HCT116 (cell line): ENCODE measurements around the gene MTFR1L. TPM values are rescaled to one million over a fixed set of nuclear protein-coding genes. Genes with fewer than 3 reads are reported as not detected.

Source experiments
- ATAC-seq: fragments of 200-7000 bp; cut with Tn5 transposase; 2 replicates; pipeline ENCODE4 v1.9.1; 2020; ENCODE audit warnings: mild to moderate bottlenecking, moderate library complexity
- BruUV-seq: library from RNA; stranded (reverse); fragments of 400-500 nt; replicated peaks from 2 replicates; lab custom pipeline; 2021; lab: Mats Ljungman, UMichigan
- CTCF ChIA-PET: fragments of 300-600 bp; sonication (Branson Sonifier 250); formaldehyde crosslinking; loops from one replicate; lab custom pipeline; 2021; ENCODE audit warnings: antibody characterized with exemption; lab: Charles Lee
- POLR2A ChIA-PET: fragments of 300-600, 350-600 bp; sonication (Branson Sonifier 250); formaldehyde crosslinking; loops from one replicate; lab custom pipeline; 2021; ENCODE audit warnings: antibody characterized with exemption; lab: Charles Lee
- RAD21 ChIA-PET, 2 experiments: fragments of 300-600 bp; sonication (Branson Sonifier 250); formaldehyde crosslinking; loops; one replicate each; lab custom pipeline; 2023; ENCODE audit warnings: low total read pairs in 2 of 2; ENCODE audit not compliant: uncharacterized antibody in 2 of 2, unreplicated experiment in 2 of 2, low non-redundant PET in 1 of 2; lab: Charles Lee
- DNase-seq: peaks from one replicate; pipeline ENCODE4 v3.0.0-alpha.2; 2010; ENCODE audit warnings: low read depth, low spot score
- H2AFZ ChIP-seq: fragments of 200-600 bp; shearing (Covaris generic), sonication (generic); 2 replicates; pipeline ENCODE4 v1.6.1; 2017; ENCODE audit warnings: low read depth, mixed run types, mixed read lengths, antibody characterized with exemption, low read length; ENCODE audit not compliant: poor library complexity, severe bottlenecking
- H3K27ac ChIP-seq: 2 replicates; pipeline ENCODE4 v1.5.1; 2012; ENCODE audit warnings: low read depth, low read length
- H3K27me3 ChIP-seq: fragments of 200-600 bp; sonication (generic); 2 replicates; pipeline ENCODE4 v1.6.1; 2016; ENCODE audit warnings: mixed run types, low read length, mixed read lengths; ENCODE audit not compliant: insufficient read depth
- H3K36me3 ChIP-seq, 2 experiments: fragments of 200-500 bp in 1 of 2; fragments of 200-600 bp in 1 of 2; sonication (Bioruptor generic) in 1 of 2; sonication (generic) in 1 of 2; 2 replicates each; pipeline versions ENCODE4 v1.5.1 to v1.6.1; 2014 to 2016; ENCODE audit warnings: low read length in 2 of 2, inconsistent platforms in 1 of 2, mixed read lengths in 1 of 2, mixed run types in 1 of 2; ENCODE audit not compliant: insufficient read depth in 2 of 2, control insufficient read depth in 1 of 2
- H3K4me1 ChIP-seq, 2 experiments: fragments of 200-600 bp in 1 of 2; sonication (generic) in 1 of 2; 2 replicates each; pipeline versions ENCODE4 v1.5.1 to v1.6.1; 2012 to 2017; ENCODE audit warnings: low read length in 2 of 2, inconsistent platforms in 1 of 2, mild to moderate bottlenecking in 1 of 2, mixed read lengths in 1 of 2, mixed run types in 1 of 2, moderate library complexity in 1 of 2; ENCODE audit not compliant: insufficient read depth in 2 of 2, control insufficient read depth in 1 of 2
- H3K4me2 ChIP-seq: fragments of 200-600 bp; sonication (generic); 2 replicates; pipeline ENCODE4 v1.6.1; 2017; ENCODE audit warnings: mixed run types, low read length, mixed read lengths
- H3K4me3 ChIP-seq, 2 experiments: fragments of 200-600 bp in 1 of 2; sonication (generic) in 1 of 2; replicated peaks in 1 of 2; 2 replicates each; pipeline ENCODE4 v1.5.1; 2011 to 2016; ENCODE audit warnings: low read length in 2 of 2, control low read depth in 1 of 2, low read depth in 1 of 2, mild to moderate bottlenecking in 1 of 2, mixed read lengths in 1 of 2, mixed run types in 1 of 2
- H3K79me2 ChIP-seq: fragments of 200-600 bp; sonication (generic); 2 replicates; pipeline ENCODE4 v1.6.1; 2017; ENCODE audit warnings: mild to moderate bottlenecking, mixed run types, low read length, moderate library complexity, mixed read lengths; ENCODE audit not compliant: insufficient read depth
- H3K9ac ChIP-seq: fragments of 200-600 bp; sonication (generic); 2 replicates; pipeline ENCODE4 v1.6.1; 2016; ENCODE audit warnings: low read length, mixed read lengths
- H3K9me2 ChIP-seq: fragments of 200-600 bp; sonication (generic), shearing (Covaris generic); 2 replicates; pipeline ENCODE4 v1.6.1; 2017; ENCODE audit warnings: mixed run types, mild to moderate bottlenecking, moderate library complexity; ENCODE audit not compliant: insufficient read depth
- H3K9me3 ChIP-seq, 2 experiments: fragments of 200-500 bp in 1 of 2; fragments of 200-600 bp in 1 of 2; sonication (Bioruptor generic) in 1 of 2; sonication (generic) in 1 of 2; 2 replicates each; pipeline ENCODE4 v1.6.1; 2014 to 2017; ENCODE audit warnings: low read length in 2 of 2, mixed read lengths in 2 of 2, inconsistent platforms in 1 of 2, low read depth in 1 of 2, mild to moderate bottlenecking in 1 of 2, mixed run types in 1 of 2, moderate library complexity in 1 of 2; ENCODE audit not compliant: control insufficient read depth in 1 of 2, insufficient read depth in 1 of 2
- H4K20me1 ChIP-seq: fragments of 200-600 bp; sonication (generic), shearing (Covaris generic); 2 replicates; pipeline ENCODE4 v1.6.1; 2017; ENCODE audit warnings: mixed run types, mild to moderate bottlenecking, moderate library complexity; ENCODE audit not compliant: insufficient read depth
- ATF3 ChIP-seq: IDR thresholded peaks from 2 replicates; pipeline ENCODE4 v1.6.1; 2012
- CBX3 ChIP-seq: IDR thresholded peaks from 2 replicates; pipeline ENCODE4 v1.6.1; 2012; ENCODE audit warnings: low read depth
- CTCF ChIP-seq, 3 experiments: fragments of 200-600 bp in 1 of 3; sonication (generic) in 1 of 3; IDR thresholded peaks in 2 of 3; conservative IDR thresholded peaks in 1 of 3; 2 replicates each; pipeline ENCODE4 v1.5.1; 2012 to 2017; ENCODE audit warnings: low read depth in 2 of 3, low read length in 2 of 3, antibody characterized with exemption in 1 of 3, borderline replicate concordance in 1 of 3, control low read depth in 1 of 3, mild to moderate bottlenecking in 1 of 3, mixed read lengths in 1 of 3, mixed run types in 1 of 3, moderate library complexity in 1 of 3; ENCODE audit not compliant: insufficient read depth in 1 of 3
- ELF1 ChIP-seq: IDR thresholded peaks from 2 replicates; pipeline ENCODE4 v1.6.1; 2012; ENCODE audit warnings: low read depth, borderline replicate concordance
- JUND ChIP-seq: IDR thresholded peaks from 2 replicates; pipeline ENCODE4 v1.6.1; 2012
- MAX ChIP-seq: IDR thresholded peaks from 2 replicates; pipeline ENCODE4 v1.6.1; 2012
- POLR2AphosphoS5 ChIP-seq: IDR thresholded peaks from 2 replicates; pipeline ENCODE4 v1.6.1; 2011; ENCODE audit warnings: mild to moderate bottlenecking, low read depth, low read length, moderate library complexity
- SP1 ChIP-seq: IDR thresholded peaks from 2 replicates; pipeline ENCODE4 v1.6.1; 2012; ENCODE audit warnings: low read depth
- intact Hi-C: fragments of 100-400 bp; cut with micrococcal nuclease; formaldehyde crosslinking; loops from 2 replicates; pipeline ENCODE4 v1.10.0; 2022
- total RNA-seq: library from RNA; stranded (reverse); gene quantifications from one replicate; pipeline ENCODE4 v1.2.1, GENCODE V29; 2021; ENCODE audit not compliant: unreplicated experiment

MTFR1L gene
- total RNA-seq, 1 experiment from 2014 or later = 35.8 TPM

- no peak for TF ChIP-seq SP1
Measured at GRCh38 chr1:25854554-25854953, 34.8 kb downstream of the MTFR1L start (continued).

- Histone ChIP-seq H3K27ac (no peak overlapping the region), H4K20me1 (no peaks in the 10 kb centered on the region), H3K79me2 (peaks cover 72% of the 10 kb centered on the region), H3K27me3 (no peaks in the 10 kb centered on the region), H2AFZ (no peak overlapping the region), H3K36me3 (no peaks in the 10 kb centered on the region), H3K9me2 (no peaks in the 10 kb centered on the region), H3K9ac (no peak overlapping the region), H3K4me3 (no peak overlapping the region), H3K4me1 (peaks cover 19 to 39% of the 10 kb centered on the region in 2 experiments), H3K4me2 (no peak overlapping the region), H3K9me3 (no peaks in the 10 kb centered on the region)
- CTCF ChIA-PET = interaction anchor here (1.3 kb wide), 1 partner anchor 20 kb away, joined by 4 read pairs; no protein-coding TSS in a partner anchor
- TSS peak; percentile 21 for BruUV-seq
- ATAC-seq (no peak), DNase-seq (no peak)
- POLR2A ChIA-PET = interaction anchor here (0.7 to 1.1 kb wide), 2 partner anchors 10 to 37 kb away, joined by 3 read pairs; no protein-coding TSS in a partner anchor
- TF ChIP-seq CBX3 (no peak), ELF1 (no peak), MAX (no peak), JUND (no peak)
- intact Hi-C loops = no loop called here
- RAD21 ChIA-PET = no interaction called here
Measured at GRCh38 chr1:25856856-25857255, 37.1 kb downstream of the MTFR1L start.

GRCh38 chr1:25858494-25858893 lies 38.7 kb downstream of the MTFR1L start:
- no peak for DNase-seq
- ATAC-seq = peak; percentile 6
- Histone ChIP-seq H3K9me2 (no peaks in the 10 kb centered on the region), H3K4me1 (peaks cover 30 to 51% of the 10 kb centered on the region in 2 experiments), H3K36me3 (0 out of 4 replicates have a peak, but pooled peaks cover 0 to 6% of the 10 kb centered on the region in 2 experiments), H3K9me3 (no peaks in the 10 kb centered on the region), H3K9ac (peak overlapping the region; percentile 99), H3K79me2 (peaks cover 56% of the 10 kb centered on the region), H3K27me3 (no peaks in the 10 kb centered on the region), H4K20me1 (0 out of 2 replicates have a peak, but pooled peaks cover 3% of the 10 kb centered on the region), H3K27ac (peak overlapping the region; percentile 81), H3K4me3 (peak overlapping the region; percentile 97 to 99), H2AFZ (no peak overlapping the region), H3K4me2 (peak overlapping the region; percentile 98)
- ChIA-PET POLR2A (no interaction called here), RAD21 (no interaction called here), CTCF (no interaction called here)
- intact Hi-C loops = loop anchor here (2.0 kb wide), 1 partner anchor 34 kb away; no protein-coding TSS in a partner anchor
- TF ChIP-seq CTCF (IDR thresholded peaks at IDR 0.05 in 2 of 3, conservative IDR thresholded peaks at IDR 0.05 in 1 of 3; ENCODE audit: borderline replicate concordance in 1 of 3, insufficient read depth in 1 of 3, low read depth in 2 of 3, low read length in 2 of 3) (0 out of 6 replicates have a peak, but pooled peaks of 1 of the 3 experiments have one; percentile 4), POLR2AphosphoS5 (no peak), ATF3 (no peak)
- TSS peak; percentile 60 for BruUV-seq
